Natural killer cell treated with Interleukin-12 subunit alpha and Interleukin-12 subunit beta and Interleukin-15 and Interleukin-18, amount 100 ng/mL, for 72 hours (primary cell): Measurements from ENCODE around the gene NR5A1. TPM values are rescaled to one million over a fixed set of nuclear protein-coding genes. Genes with fewer than 3 reads are reported as not detected.

Experiments used
- ATAC-seq, 2 donors: fragments of 150-1000 bp; cut with Tn5 transposase in 1 of 2; sonication (Bioruptor Pico), chemical (Tn5 transposase) in 1 of 2; 2 replicates each; pipeline ENCODE4 v1.10.0; 2021
- DNase-seq: peaks from one replicate; pipeline ENCODE4 v3.0.0; 2022; ENCODE audit warnings: low spot score
- H3K27ac Mint-ChIP-seq, 2 donors: 1 replicate in 1 of 2; 2 replicates in 1 of 2; pipeline ENCODE4 v1.8.0; 2022; ENCODE audit warnings: mixed read lengths in 2 of 2, mild to moderate bottlenecking in 1 of 2, moderate library complexity in 1 of 2
- H3K27me3 Mint-ChIP-seq, 2 donors: 1 replicate in 1 of 2; 2 replicates in 1 of 2; pipeline ENCODE4 v1.8.0; 2022; ENCODE audit warnings: mixed read lengths in 2 of 2
- H3K36me3 Mint-ChIP-seq: one replicate; pipeline ENCODE4 v1.8.0; 2022; ENCODE audit warnings: mixed read lengths
- H3K4me1 Mint-ChIP-seq, 2 donors: 1 replicate in 1 of 2; 2 replicates in 1 of 2; pipeline ENCODE4 v1.8.0; 2022; ENCODE audit warnings: low read depth in 2 of 2, mixed read lengths in 2 of 2, mild to moderate bottlenecking in 1 of 2
- H3K4me3 Mint-ChIP-seq: one replicate; pipeline ENCODE4 v1.8.0; 2022; ENCODE audit warnings: mixed read lengths
- H3K9me3 Mint-ChIP-seq: 2 replicates; pipeline ENCODE4 v1.8.0; 2022; ENCODE audit warnings: mixed read lengths
- total RNA-seq, 2 donors: library from RNA; stranded (reverse); gene quantifications; one replicate each; pipeline ENCODE4 v1.2.3, GENCODE V29; 2022

NR5A1 gene
- total RNA-seq, 2 donors from 2014 or later, result not detected

- H3K4me3 Mint-ChIP-seq, result no peak overlapping the region
- H3K4me1 Mint-ChIP-seq, result no peaks in the 10 kb centered on the region
- no peak for ATAC-seq
- no peak overlapping the region for H3K27ac Mint-ChIP-seq
- H3K36me3 Mint-ChIP-seq, result no peaks in the 10 kb centered on the region
- no peak for DNase-seq
- peaks cover 15 to 30% of the 10 kb centered on the region in 2 donors for H3K27me3 Mint-ChIP-seq
- H3K9me3 Mint-ChIP-seq, result no peaks in the 10 kb centered on the region
These were observed 70.9 kb downstream of the NR5A1 start for GRCh38 chr9:124436320-124436719.

Other genes starting within 250 kb of the NR5A1 start
- gene NEK6, start 249.4 kb downstream of the NR5A1 start, total RNA-seq, result 10 to 100 TPM; 11.4 to 38.7 TPM
- gene PSMB7, start 92.0 kb downstream of the NR5A1 start, total RNA-seq, result 100 to 1,000 TPM; 145 to 147 TPM
- gene ADGRD2, start 56.9 kb downstream of the NR5A1 start, total RNA-seq, result not detected